K562 (cell line): ENCODE data around the gene NKD1. TPM values are rescaled to one million over a fixed set of nuclear protein-coding genes. Genes with fewer than 3 reads are reported as not detected.
A peak's percentile ranks its signal among the peaks of the same experiment; 100 is the strongest.

Experiments used
- ADNP ChIP-seq: fragments of 200-800 bp; sonication (Bioruptor generic); IDR thresholded peaks from 2 replicates; pipeline ENCODE4 v1.6.1; 2016; ENCODE audit warnings: missing genetic modification characterization, missing compliant biosample characterization
- BCOR ChIP-seq: fragments of 450-650 bp; IDR thresholded peaks from 2 replicates; pipeline ENCODE4 v1.6.1; 2016
- CHD4 ChIP-seq: fragments of 200-600 bp; sonication (generic); IDR thresholded peaks from 3 replicates; pipeline ENCODE4 v1.6.1; 2012; ENCODE audit warnings: low read depth, mild to moderate bottlenecking, mixed read lengths, low read length, inconsistent platforms; ENCODE audit not compliant: insufficient read depth, insufficient replicate concordance, poor library complexity, severe bottlenecking
- DNMT1 ChIP-seq: fragments of 450-650 bp; IDR thresholded peaks from 2 replicates; pipeline ENCODE4 v1.6.1; 2016; ENCODE audit warnings: antibody characterized with exemption, mild to moderate bottlenecking
- ETV5 ChIP-seq: sonication (generic); formaldehyde crosslinking; IDR thresholded peaks from 2 replicates; pipeline ENCODE4 v1.4.0; 2020; ENCODE audit warnings: low read depth, mild to moderate bottlenecking, missing genetic modification reagents
- HINFP ChIP-seq: fragments of 450-650 bp; conservative IDR thresholded peaks from 2 replicates; pipeline ENCODE4 v1.6.1; 2016; ENCODE audit warnings: missing genetic modification characterization, low read depth, mild to moderate bottlenecking, control low read depth, missing compliant biosample characterization
- MEIS2 ChIP-seq: fragments of 450-650 bp; IDR thresholded peaks from 2 replicates; pipeline ENCODE4 v1.6.1; 2014; ENCODE audit warnings: mild to moderate bottlenecking; ENCODE audit not compliant: partially characterized antibody
- MTA2 ChIP-seq: fragments of 450-650 bp; IDR thresholded peaks from 2 replicates; pipeline ENCODE4 v1.6.1; 2016; ENCODE audit warnings: low read depth
- NCOA4 ChIP-seq: fragments of 450-650 bp; IDR thresholded peaks from 2 replicates; pipeline ENCODE4 v1.6.1; 2018; ENCODE audit warnings: mild to moderate bottlenecking; ENCODE audit not compliant: partially characterized antibody
- NFIC ChIP-seq: fragments of 450-650 bp; IDR thresholded peaks from 2 replicates; pipeline ENCODE4 v1.6.1; 2017; ENCODE audit warnings: mild to moderate bottlenecking, inconsistent platforms
- RNF2 ChIP-seq: sonication (generic); IDR thresholded peaks from 2 replicates; pipeline ENCODE4 v1.6.1; 2016
- SMARCA5 ChIP-seq: fragments of 450-650 bp; IDR thresholded peaks from 2 replicates; pipeline ENCODE4 v1.6.1; 2016
- ZNF175 ChIP-seq: fragments of 200-800 bp; sonication (Bioruptor generic); IDR thresholded peaks from 2 replicates; pipeline ENCODE4 v1.6.1; 2016; ENCODE audit warnings: low read depth, mild to moderate bottlenecking, missing genetic modification characterization, missing compliant biosample characterization
- ZNF407 ChIP-seq: fragments of 450-650 bp; IDR thresholded peaks from 2 replicates; pipeline ENCODE4 v1.6.1; 2016; ENCODE audit warnings: low read depth
- ZNF655 ChIP-seq: fragments of 250-450 bp; sonication (Bioruptor Pico); IDR thresholded peaks from 2 replicates; pipeline ENCODE4 v1.5.0; 2021
- ZNF740 ChIP-seq, 3 experiments: fragments of 200-800 bp in 1 of 3; sonication (Bioruptor generic) in 1 of 3; sonication (generic) in 1 of 3; formaldehyde crosslinking in 1 of 3; IDR thresholded peaks; 2 replicates each; pipeline versions ENCODE4 v1.6.1 to v1.8.0; 2016 to 2022; ENCODE audit warnings: mild to moderate bottlenecking in 2 of 3, missing compliant biosample characterization in 2 of 3, missing genetic modification characterization in 2 of 3, missing genetic modification reagents in 1 of 3
- polyA plus RNA-seq, 8 experiments: library from polyadenylated mRNA; depleted of rRNA in 4 of 8; stranded (reverse) in 5 of 8; unstranded in 3 of 8; fragments of >200 nt; fragmentation: Nextera tagmentation in 2 of 8; fragmentation: Illumina TruSeq in 1 of 8; extraction: Ambion mirVana in 2 of 8; extraction: Trizol in 1 of 8; gene quantifications; 2 replicates each; pipeline versions ENCODE4 v1.2.1 to v1.2.3, GENCODE V29; 2011 to 2014; ENCODE audit warnings: inconsistent platforms in 1 of 8, missing spikeins in 1 of 8
- total RNA-seq, 7 experiments: library from RNA; depleted of rRNA in 6 of 7; stranded (reverse); fragments of >200 nt in 6 of 7; fragmentation: Illumina TruSeq in 2 of 7; extraction: Trizol in 2 of 7; gene quantifications; 2 replicates each; pipeline versions ENCODE4 v1.2.1 to v1.2.3, GENCODE V29; 2011 to 2021; ENCODE audit warnings: low replicate concordance in 1 of 7

The NKD1 gene
- total and polyA plus RNA-seq, 9 of the 15 experiments (the other 6 are each of a cell fraction or from before 2014, with no cell fraction given) = under 0.01 to 0.24 (median 0.04) TPM; not detected in 2

GRCh38 chr16:50584033-50584722 lies 36.0 kb downstream of the NKD1 start (continued):
- TF ChIP-seq ZNF740 (CRISPR knock-in tag; IDR thresholded peaks at IDR 0.05) (no peak), ZNF740 (tag; IDR thresholded peaks at IDR 0.05) (no peak), ADNP (peak; percentile 90), ZNF407 (no peak), ZNF655 (CRISPR knock-in tag) (no peak), BCOR (peak; percentile 86), ZNF175 (CRISPR knock-in tag) (no peak), HINFP (tag) (no peak), NFIC (no peak), MEIS2 (no peak), CHD4 (peak; percentile 98), DNMT1 (no peak), SMARCA5 (0 out of 2 replicates have a peak, but pooled peaks have one; percentile 35), MTA2 (no peak), RNF2 (no peak), ETV5 (CRISPR knock-in tag) (no peak), NCOA4 (no peak)
